Psoas muscle (tissue), 8 donors: ENCODE data around the gene OR1L4. TPM values are rescaled to one million over a fixed set of nuclear protein-coding genes. Genes with fewer than 3 reads are reported as not detected.

ENCODE experiments used
- ATAC-seq, 4 donors: fragments of 200-7000 bp; cut with Tn5 transposase; one replicate each; pipeline ENCODE4 v1.9.1; 2020; ENCODE audit warnings: moderate library complexity in 3 of 4, mild to moderate bottlenecking in 2 of 4
- DNase-seq, 2 donors: peaks; one replicate each; pipeline ENCODE4 v3.0.0-alpha.2; 2020
- H3K27ac ChIP-seq: fragments of 200-600 bp; one replicate; pipeline ENCODE4 v1.8.0; 2022
- H3K27me3 ChIP-seq, 3 donors: fragments of 200-600 bp in 1 of 3; one replicate each; pipeline versions ENCODE4 v1.6.1 to v1.8.0; 2013 to 2022; ENCODE audit warnings: low read length in 2 of 3, mild to moderate bottlenecking in 2 of 3, moderate library complexity in 1 of 3; ENCODE audit not compliant: insufficient read depth in 3 of 3
- H3K36me3 ChIP-seq, 2 donors: fragments of 200-600 bp in 1 of 2; one replicate each; pipeline versions ENCODE4 v1.6.1 to v1.8.0; 2013 to 2022; ENCODE audit warnings: low read depth in 1 of 2, mild to moderate bottlenecking in 1 of 2, moderate library complexity in 1 of 2; ENCODE audit not compliant: insufficient read depth in 1 of 2
- H3K4me1 ChIP-seq: fragments of 200-600 bp; one replicate; pipeline ENCODE4 v1.8.0; 2022
- H3K4me3 ChIP-seq: fragments of 200-600 bp; one replicate; pipeline ENCODE4 v1.8.0; 2022; ENCODE audit warnings: mild to moderate bottlenecking
- H3K9me3 ChIP-seq: fragments of 200-600 bp; one replicate; pipeline ENCODE4 v1.8.0; 2022
- WGBS, 3 donors: extraction: QIAGEN DNeasy Blood & Tissue Kit; methylation state at CpG; one replicate each; pipeline versions ENCODE4 v1.1.6 to v1.1.7; 2013; 5-methylcytosine and 5-hydroxymethylcytosine counted together
- intact Hi-C, 2 donors: fragments of 100-400 bp; cut with DNase I; formaldehyde crosslinking; loops; one replicate each; pipeline versions ENCODE4 v1.11.0 to v1.14.2; 2022
- polyA plus RNA-seq, 3 donors: library from polyadenylated mRNA; stranded (reverse); fragments of 200-250 nt; gene quantifications; one replicate each; pipeline ENCODE4 v1.2.3, GENCODE V29; 2013
- total RNA-seq, 4 donors: library from RNA; stranded (reverse); fragmentation: NEBNext Ultra II Directional in 2 of 4; extraction: Animal tissue kit (Norgen Biotek cat#: 25700) in 2 of 4; gene quantifications; one replicate each; pipeline versions ENCODE4 v1.2.1 to v1.2.4, GENCODE V29; 2021 to 2023
- TF ChIP-seq, protein P1 (sequence below): fragments of 200-600 bp; IDR thresholded peaks from one replicate; pipeline ENCODE4 v1.8.0; 2022; ENCODE audit warnings: antibody characterized with exemption
- donor health status: healthy with polysubstance abuse.
- donor health status: DM: no; HTN: no; CAD: no; lungs with moderate emphysema.
- donor health status: Bipolar disorder and iron deficiency.
- donor health status: healthy.
- donor health status: DM: yes; HTN: yes; CAD: no.
- donor health status: DM: no; HTN: no; CAD: no.
- donor health status: DM: no; HTN: no; CAD: no.
- donor health status: DM: yes; HTN: yes; CAD: no.

OR1L4 gene
- total and polyA plus RNA-seq, 7 donors, result not detected

GRCh38 chr9:122742003-122742402 is 18.2 kb downstream of the OR1L4 start, which contains the start of gene OR1L6:
Gene OR1L6 (plus strand): TSS chr9:122742303. CDS start chr9:122749848, 7,545 bp downstream.
- TF ChIP-seq, protein P1, sequence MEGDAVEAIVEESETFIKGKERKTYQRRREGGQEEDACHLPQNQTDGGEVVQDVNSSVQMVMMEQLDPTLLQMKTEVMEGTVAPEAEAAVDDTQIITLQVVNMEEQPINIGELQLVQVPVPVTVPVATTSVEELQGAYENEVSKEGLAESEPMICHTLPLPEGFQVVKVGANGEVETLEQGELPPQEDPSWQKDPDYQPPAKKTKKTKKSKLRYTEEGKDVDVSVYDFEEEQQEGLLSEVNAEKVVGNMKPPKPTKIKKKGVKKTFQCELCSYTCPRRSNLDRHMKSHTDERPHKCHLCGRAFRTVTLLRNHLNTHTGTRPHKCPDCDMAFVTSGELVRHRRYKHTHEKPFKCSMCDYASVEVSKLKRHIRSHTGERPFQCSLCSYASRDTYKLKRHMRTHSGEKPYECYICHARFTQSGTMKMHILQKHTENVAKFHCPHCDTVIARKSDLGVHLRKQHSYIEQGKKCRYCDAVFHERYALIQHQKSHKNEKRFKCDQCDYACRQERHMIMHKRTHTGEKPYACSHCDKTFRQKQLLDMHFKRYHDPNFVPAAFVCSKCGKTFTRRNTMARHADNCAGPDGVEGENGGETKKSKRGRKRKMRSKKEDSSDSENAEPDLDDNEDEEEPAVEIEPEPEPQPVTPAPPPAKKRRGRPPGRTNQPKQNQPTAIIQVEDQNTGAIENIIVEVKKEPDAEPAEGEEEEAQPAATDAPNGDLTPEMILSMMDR, result no peak
- Histone ChIP-seq H3K36me3 (no peaks in the 10 kb centered on the region), H3K9me3 (peaks cover 4% of the 10 kb centered on the region), H3K4me1 (no peaks in the 10 kb centered on the region), H3K27ac (no peak within 1 kb of the TSS), H3K27me3 (no peaks in the 10 kb centered on the region), H3K4me3 (no peak within 1 kb of the TSS)
- ATAC-seq (no peak), DNase-seq (no peak)
- intact Hi-C loops, result no loop called here
- WGBS, 3 donors, result 60 to 66% (median 63%) methylated on average over 6 of the region's 6 CpGs

GRCh38 chr9:122754825-122755224 is 31.0 kb downstream of the OR1L4 start:
- DNase-seq, result no peak
- Histone ChIP-seq H3K9me3 (peaks cover 12% of the 10 kb centered on the region), H3K36me3 (no peaks in the 10 kb centered on the region), H3K4me3 (no peak overlapping the region), H3K4me1 (no peaks in the 10 kb centered on the region), H3K27me3 (peaks cover 0 to 3% (median 0%) of the 10 kb centered on the region in 3 donors), H3K27ac (no peak overlapping the region)
- intact Hi-C loops, result no loop called here
- TF ChIP-seq, protein P1, result no peak
- WGBS, 3 donors, result 20 to 38% (median 31%) methylated on average over 2 of the region's 2 CpGs
- ATAC-seq, result no peak

DNA sequence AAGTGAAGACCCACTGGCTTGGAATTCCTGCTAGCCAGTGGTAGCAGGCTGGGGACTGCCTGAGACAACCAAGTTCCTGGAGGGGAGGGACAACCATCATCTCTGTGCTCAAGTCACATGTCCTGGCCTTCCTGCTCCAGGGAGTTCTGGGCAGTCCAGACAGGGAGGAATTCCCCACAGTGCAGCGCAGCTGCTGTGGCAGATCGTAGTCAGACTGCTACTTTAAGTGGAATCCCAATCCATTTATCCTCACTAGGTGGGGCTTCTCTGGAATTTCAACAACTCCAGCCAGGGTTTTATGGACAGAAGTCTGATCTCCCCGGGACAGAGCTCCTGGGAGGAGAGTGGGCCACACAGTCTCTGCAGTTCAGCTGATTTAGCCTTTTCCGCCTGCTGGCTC is 44.0 kb downstream of the OR1L4 start:
- DNase-seq (no peak), ATAC-seq (no peak)
- Histone ChIP-seq H3K36me3 (no peaks in the 10 kb centered on the region), H3K27ac (no peak overlapping the region), H3K4me3 (no peak overlapping the region), H3K4me1 (no peaks in the 10 kb centered on the region), H3K9me3 (peaks cover 31% of the 10 kb centered on the region), H3K27me3 (no peaks in the 10 kb centered on the region)
- 57 to 68% (median 61%) methylated on average over 4 of the region's 4 CpGs for WGBS, 3 donors
- intact Hi-C loops, result no loop called here
- TF ChIP-seq, protein P1, result no peak

Other genes with a start within 250 kb of the OR1L4 start
- not detected for gene OR1J1, start 246.1 kb upstream of the OR1L4 start, total RNA-seq
- not detected for gene OR1J1, start 246.1 kb upstream of the OR1L4 start, polyA plus RNA-seq
- not detected for gene OR1J2, start 213.2 kb upstream of the OR1L4 start, total RNA-seq
- gene OR1J2, start 213.2 kb upstream of the OR1L4 start, polyA plus RNA-seq, result not detected
- not detected for gene OR1J4, start 204.8 kb upstream of the OR1L4 start, total RNA-seq
- gene OR1J4, start 204.8 kb upstream of the OR1L4 start, polyA plus RNA-seq, result not detected
- not detected for gene OR1N1, start 196.7 kb upstream of the OR1L4 start, total RNA-seq
- gene OR1N1, start 196.7 kb upstream of the OR1L4 start, polyA plus RNA-seq, result not detected
- gene OR1N2, start 170.9 kb upstream of the OR1L4 start, total RNA-seq, result not detected
- gene OR1N2, start 170.9 kb upstream of the OR1L4 start, polyA plus RNA-seq, result not detected
- gene OR1L8, start 140.6 kb upstream of the OR1L4 start, total RNA-seq, result not detected
- gene OR1L8, start 140.6 kb upstream of the OR1L4 start, polyA plus RNA-seq, result not detected
- not detected for gene OR1Q1, start 109.3 kb upstream of the OR1L4 start, total RNA-seq
- gene OR1Q1, start 109.3 kb upstream of the OR1L4 start, polyA plus RNA-seq, result not detected
- gene OR1B1, start 66.4 kb upstream of the OR1L4 start, total RNA-seq, result not detected
- not detected for gene OR1B1, start 66.4 kb upstream of the OR1L4 start, polyA plus RNA-seq
- not detected for gene OR1L1, start 62.3 kb upstream of the OR1L4 start, total RNA-seq
- not detected for gene OR1L1, start 62.3 kb upstream of the OR1L4 start, polyA plus RNA-seq
- not detected for gene OR1L3, start 48.9 kb upstream of the OR1L4 start, total RNA-seq
- gene OR1L3, start 48.9 kb upstream of the OR1L4 start, polyA plus RNA-seq, result not detected
- not detected for gene OR1L6, start 18.3 kb downstream of the OR1L4 start, total RNA-seq
- gene OR1L6, start 18.3 kb downstream of the OR1L4 start, polyA plus RNA-seq, result not detected
- gene OR5C1, start 64.9 kb downstream of the OR1L4 start, total RNA-seq, result not detected
- gene OR5C1, start 64.9 kb downstream of the OR1L4 start, polyA plus RNA-seq, result not detected
- gene OR1K1, start 76.1 kb downstream of the OR1L4 start, total RNA-seq, result not detected
- not detected for gene OR1K1, start 76.1 kb downstream of the OR1L4 start, polyA plus RNA-seq
- 1 to 10 TPM; 4.1 to 5.7 (median 4.5) TPM for gene PDCL, start 104.6 kb downstream of the OR1L4 start, total RNA-seq
- gene PDCL, start 104.6 kb downstream of the OR1L4 start, polyA plus RNA-seq, result 1 to 10 TPM; 3.8 to 5.1 (median 4.7) TPM
- gene RC3H2, start 181.4 kb downstream of the OR1L4 start, total RNA-seq, result 10 to 100 TPM; 24.8 to 33.7 (median 31.6) TPM
- gene RC3H2, start 181.4 kb downstream of the OR1L4 start, polyA plus RNA-seq, result 10 to 100 TPM in 2 of 3 donors, 1 to 10 TPM in 1; 5.6 to 23.4 (median 11.3) TPM
- gene ZBTB6, start 189.3 kb downstream of the OR1L4 start, total RNA-seq, result 1 to 10 TPM; 6.1 to 8.7 (median 6.4) TPM
- 10 to 100 TPM in 1 of 3 donors, 1 to 10 TPM in 2; 3.9 to 12.6 (median 3.9) TPM for gene ZBTB6, start 189.3 kb downstream of the OR1L4 start, polyA plus RNA-seq
- 1 to 10 TPM; 2.0 to 4.8 (median 2.8) TPM for gene ZBTB26, start 207.5 kb downstream of the OR1L4 start, total RNA-seq
- gene ZBTB26, start 207.5 kb downstream of the OR1L4 start, polyA plus RNA-seq, result 1 to 10 TPM; 2.2 to 4.3 (median 3.9) TPM
- gene RABGAP1, start 217.0 kb downstream of the OR1L4 start, total RNA-seq, result 10 to 100 TPM; 32.8 to 57.9 (median 39.2) TPM
- gene RABGAP1, start 217.0 kb downstream of the OR1L4 start, polyA plus RNA-seq, result 10 to 100 TPM; 15.5 to 33.8 (median 16.1) TPM